Lung (tissue), 12 donors: ENCODE measurements around the gene KHDRBS2. TPM values are rescaled to one million over a fixed set of nuclear protein-coding genes. Genes with fewer than 3 reads are reported as not detected.

ENCODE experiments used
- ATAC-seq: fragments of 200-7000 bp; cut with Tn5 transposase; one replicate; pipeline ENCODE4 v1.9.1; 2020; ENCODE audit warnings: moderate number of reproducible peaks; ENCODE audit not compliant: insufficient read depth, low FRiP score
- DNase-seq, 3 donors: peaks; one replicate each; pipeline ENCODE4 v3.0.0-alpha.2; 2013 to 2017
- H3K27ac ChIP-seq, 2 donors: one replicate each; pipeline ENCODE4 v1.5.1; 2013; ENCODE audit warnings: mild to moderate bottlenecking in 2 of 2, moderate library complexity in 2 of 2, control low read depth in 1 of 2, inconsistent platforms in 1 of 2, low read depth in 1 of 2, low read length in 1 of 2
- H3K27me3 ChIP-seq, 3 donors: one replicate each; pipeline ENCODE4 v1.5.1; 2013; ENCODE audit warnings: low read length in 2 of 3; ENCODE audit not compliant: control insufficient read depth in 3 of 3, insufficient read depth in 3 of 3
- H3K36me3 ChIP-seq, 4 donors: one replicate each; pipeline ENCODE4 v1.5.1; 2013; ENCODE audit warnings: low read length in 4 of 4, mild to moderate bottlenecking in 1 of 4, moderate library complexity in 1 of 4; ENCODE audit not compliant: control insufficient read depth in 4 of 4, insufficient read depth in 4 of 4
- H3K4me1 ChIP-seq, 5 donors: one replicate each; pipeline ENCODE4 v1.5.1; 2013; ENCODE audit warnings: low read length in 5 of 5, mild to moderate bottlenecking in 2 of 5, moderate library complexity in 1 of 5; ENCODE audit not compliant: control insufficient read depth in 5 of 5, insufficient read depth in 5 of 5
- H3K4me3 ChIP-seq: one replicate; pipeline ENCODE4 v1.5.1; 2013; ENCODE audit warnings: mild to moderate bottlenecking, control low read depth, moderate library complexity
- H3K9ac ChIP-seq, 2 donors: one replicate each; pipeline ENCODE4 v1.5.1; 2013; ENCODE audit warnings: low read length in 2 of 2, control low read depth in 1 of 2; ENCODE audit not compliant: insufficient read depth in 1 of 2
- H3K9me3 ChIP-seq, 4 donors: one replicate each; pipeline ENCODE4 v1.5.1; 2013; ENCODE audit warnings: low read length in 3 of 4, mild to moderate bottlenecking in 1 of 4, moderate library complexity in 1 of 4; ENCODE audit not compliant: control insufficient read depth in 4 of 4, insufficient read depth in 3 of 4
- CTCF ChIP-seq: IDR thresholded peaks from 2 replicates; pipeline ENCODE4 v1.5.1; 2012; ENCODE audit warnings: mild to moderate bottlenecking; ENCODE audit errors: control extremely low read depth, extremely low read depth
- WGBS, 2 donors: extraction: QIAGEN DNeasy Blood & Tissue Kit; methylation state at CpG; one replicate each; pipeline ENCODE4 v1.1.7; 2013; 5-methylcytosine and 5-hydroxymethylcytosine counted together
- polyA plus RNA-seq, 2 donors: library from polyadenylated mRNA; stranded (reverse); fragments of 200-250 nt; gene quantifications; one replicate each; pipeline ENCODE4 v1.2.1, GENCODE V29; 2013
- total RNA-seq, 2 donors: library from RNA; depleted of rRNA in 1 of 2; stranded (reverse); fragments of >200 nt in 1 of 2; gene quantifications; one replicate each; pipeline ENCODE4 v1.2.1, GENCODE V29; 2014 to 2021
- donor health status: control.
- donor health status: control.
- donor health status: Bipolar disorder and iron deficiency.
- donor health status: healthy.
- donor health status: DM: yes; HTN: yes; CAD: no.

Gene KHDRBS2
- total and polyA plus RNA-seq, 4 donors = 0.68 to 43.9 (median 3.8) TPM

GRCh38 chr6:61649845-61650244 is 636.2 kb downstream of the KHDRBS2 start:
- DNase-seq (no peak), ATAC-seq (no peak)
- TF ChIP-seq CTCF = no peak
- Histone ChIP-seq H3K27ac (no peak overlapping the region), H3K27me3 (no peaks in the 10 kb centered on the region), H3K4me1 (no peaks in the 10 kb centered on the region), H3K9me3 (peaks cover 0 to 3% (median 1%) of the 10 kb centered on the region in 4 donors), H3K4me3 (no peak overlapping the region), H3K9ac (no peak overlapping the region), H3K36me3 (no peaks in the 10 kb centered on the region)
- 95 to 100% methylated on average over 1 of the region's 1 CpG for WGBS, 2 donors

DNA sequence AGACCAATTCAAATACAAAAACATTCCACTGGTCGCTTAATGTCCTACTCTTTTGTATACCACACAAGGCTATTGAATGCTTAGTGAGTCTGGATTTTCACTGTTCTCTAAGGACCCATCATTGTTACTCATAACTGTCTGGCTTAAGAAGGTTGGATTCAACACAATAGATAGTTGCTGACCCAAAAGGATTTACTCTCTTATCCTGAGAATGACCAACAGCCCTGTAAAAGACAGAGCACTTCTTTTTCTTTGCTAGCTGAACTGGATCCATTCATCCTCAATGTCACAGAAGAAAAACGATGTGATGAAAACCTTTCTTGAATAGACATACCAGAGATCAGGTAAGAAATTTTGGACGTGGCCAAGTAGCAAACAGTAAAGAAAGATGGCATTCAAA is 645.6 kb downstream of the KHDRBS2 start:
- WGBS, 2 donors = 75 to 82% methylated on average over 3 of the region's 3 CpGs
- Histone ChIP-seq H3K4me1 (no peaks in the 10 kb centered on the region), H3K4me3 (no peak overlapping the region), H3K9me3 (peaks cover 0 to 6% (median 1%) of the 10 kb centered on the region in 4 donors), H3K27me3 (no peaks in the 10 kb centered on the region), H3K9ac (no peak overlapping the region), H3K27ac (no peak overlapping the region), H3K36me3 (no peaks in the 10 kb centered on the region)
- ATAC-seq (no peak), DNase-seq (no peak)
- TF ChIP-seq CTCF = no peak
